ENCODE results near the gene SIRPA. TPM values are rescaled to one million over a fixed set of nuclear protein-coding genes. Genes with fewer than 3 reads are reported as not detected.
A peak's percentile ranks its signal among the peaks of the same experiment; 100 is the strongest.

Gene SIRPA
- total RNA-seq, 1 donor from 2014 or later: 5.0 TPM

GRCh38 chr20:1899241-1899525, 4.0 kb downstream of the SIRPA start:
- TF ChIP-seq CTCF (IDR thresholded peaks at IDR 0.05; ENCODE audit: insufficient read depth, low read length, severe bottlenecking): no peak
- DNase-seq (ENCODE audit: low read depth) (no peak), FAIRE-seq (no peak)
- H3K4me3 ChIP-seq (ENCODE audit: low read depth, low read length): no peak overlapping the region
- no peaks in the 10 kb centered on the region for H3K27me3 ChIP-seq (ENCODE audit: control insufficient read depth, insufficient read depth, low read length)
- H3K36me3 ChIP-seq (ENCODE audit: control insufficient read depth, insufficient read depth, low read length): peaks cover 9% of the 10 kb centered on the region

- peak; percentile 66 for DNase-seq (ENCODE audit: low read depth)
- FAIRE-seq: no peak
- Histone ChIP-seq H3K27me3 (ENCODE audit: control insufficient read depth, insufficient read depth, low read length) (no peaks in the 10 kb centered on the region), H3K4me3 (ENCODE audit: low read depth, low read length) (no peak overlapping the region), H3K36me3 (ENCODE audit: control insufficient read depth, insufficient read depth, low read length) (peaks cover 14% of the 10 kb centered on the region)
- TF ChIP-seq CTCF (IDR thresholded peaks at IDR 0.05; ENCODE audit: insufficient read depth, low read length, severe bottlenecking): peak; percentile 76
Measured at GRCh38 chr20:1900321-1900801, 5.2 kb downstream of the SIRPA start.

- FAIRE-seq (no peak), DNase-seq (ENCODE audit: low read depth) (no peak)
- Histone ChIP-seq H3K27me3 (ENCODE audit: control insufficient read depth, insufficient read depth, low read length) (no peaks in the 10 kb centered on the region), H3K4me3 (ENCODE audit: low read depth, low read length) (no peak overlapping the region), H3K36me3 (ENCODE audit: control insufficient read depth, insufficient read depth, low read length) (peaks cover 14% of the 10 kb centered on the region)
- no peak for TF ChIP-seq CTCF (IDR thresholded peaks at IDR 0.05; ENCODE audit: insufficient read depth, low read length, severe bottlenecking)
Measured at GRCh38 chr20:1901704-1902103, 6.5 kb downstream of the SIRPA start.

- Histone ChIP-seq H3K27me3 (ENCODE audit: control insufficient read depth, insufficient read depth, low read length) (no peaks in the 10 kb centered on the region), H3K4me3 (ENCODE audit: low read depth, low read length) (no peak overlapping the region), H3K36me3 (ENCODE audit: control insufficient read depth, insufficient read depth, low read length) (peaks cover 15% of the 10 kb centered on the region)
- no peak for FAIRE-seq
- TF ChIP-seq CTCF (IDR thresholded peaks at IDR 0.05; ENCODE audit: insufficient read depth, low read length, severe bottlenecking): no peak
- DNase-seq (ENCODE audit: low read depth): no peak
Measured at GRCh38 chr20:1902188-1902587, 7.0 kb downstream of the SIRPA start.

GRCh38 chr20:1904135-1904534, 8.9 kb downstream of the SIRPA start:
- Histone ChIP-seq H3K4me3 (ENCODE audit: low read depth, low read length) (no peak overlapping the region), H3K27me3 (ENCODE audit: control insufficient read depth, insufficient read depth, low read length) (no peaks in the 10 kb centered on the region), H3K36me3 (ENCODE audit: control insufficient read depth, insufficient read depth, low read length) (peaks cover 19% of the 10 kb centered on the region)
- FAIRE-seq (no peak), DNase-seq (ENCODE audit: low read depth) (no peak)
- TF ChIP-seq CTCF (IDR thresholded peaks at IDR 0.05; ENCODE audit: insufficient read depth, low read length, severe bottlenecking): no peak

GRCh38 chr20:1905009-1905408, 9.8 kb downstream of the SIRPA start:
- H3K4me3 ChIP-seq (ENCODE audit: low read depth, low read length): no peak overlapping the region

More at GRCh38 chr20:1905009-1905408, 9.8 kb downstream of the SIRPA start:
- FAIRE-seq (no peak), DNase-seq (ENCODE audit: low read depth) (no peak)
- Histone ChIP-seq H3K36me3 (ENCODE audit: control insufficient read depth, insufficient read depth, low read length) (peaks cover 20% of the 10 kb centered on the region), H3K27me3 (ENCODE audit: control insufficient read depth, insufficient read depth, low read length) (no peaks in the 10 kb centered on the region)
- TF ChIP-seq CTCF (IDR thresholded peaks at IDR 0.05; ENCODE audit: insufficient read depth, low read length, severe bottlenecking): no peak
